ENCODE results near the gene ZNF670.

GRCh38 chr1:247112479-247112781 is 33.8 kb upstream of the ZNF670 start:
- TF ChIP-seq, protein P1, sequence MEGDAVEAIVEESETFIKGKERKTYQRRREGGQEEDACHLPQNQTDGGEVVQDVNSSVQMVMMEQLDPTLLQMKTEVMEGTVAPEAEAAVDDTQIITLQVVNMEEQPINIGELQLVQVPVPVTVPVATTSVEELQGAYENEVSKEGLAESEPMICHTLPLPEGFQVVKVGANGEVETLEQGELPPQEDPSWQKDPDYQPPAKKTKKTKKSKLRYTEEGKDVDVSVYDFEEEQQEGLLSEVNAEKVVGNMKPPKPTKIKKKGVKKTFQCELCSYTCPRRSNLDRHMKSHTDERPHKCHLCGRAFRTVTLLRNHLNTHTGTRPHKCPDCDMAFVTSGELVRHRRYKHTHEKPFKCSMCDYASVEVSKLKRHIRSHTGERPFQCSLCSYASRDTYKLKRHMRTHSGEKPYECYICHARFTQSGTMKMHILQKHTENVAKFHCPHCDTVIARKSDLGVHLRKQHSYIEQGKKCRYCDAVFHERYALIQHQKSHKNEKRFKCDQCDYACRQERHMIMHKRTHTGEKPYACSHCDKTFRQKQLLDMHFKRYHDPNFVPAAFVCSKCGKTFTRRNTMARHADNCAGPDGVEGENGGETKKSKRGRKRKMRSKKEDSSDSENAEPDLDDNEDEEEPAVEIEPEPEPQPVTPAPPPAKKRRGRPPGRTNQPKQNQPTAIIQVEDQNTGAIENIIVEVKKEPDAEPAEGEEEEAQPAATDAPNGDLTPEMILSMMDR (conservative IDR thresholded peaks at IDR 0.05 in 1 of 2, IDR thresholded peaks at IDR 0.05 in 1 of 2; ENCODE audit: low read depth in 1 of 2, low read length in 2 of 2), result no peak
- TF ChIP-seq EZH2 (IDR thresholded peaks at IDR 0.05; ENCODE audit: low read length, missing control alignments), result no peak

Measured in fibroblast of lung (primary cell).